PC-9 (cell line): ENCODE results near the gene CCDC85C.

Experiments used
- EZH2 ChIP-seq: fragments of 200-600 bp; sonication (generic); IDR thresholded peaks from 2 replicates; pipeline ENCODE4 v1.8.0; 2017; ENCODE audit warnings: antibody characterized with exemption, low read depth
- TF ChIP-seq, protein P1 (sequence below): fragments of 200-600 bp; sonication (generic); conservative IDR thresholded peaks from 2 replicates; pipeline ENCODE4 v1.6.1; 2017; ENCODE audit warnings: mixed run types, antibody characterized with exemption, mild to moderate bottlenecking, moderate library complexity

DNA sequence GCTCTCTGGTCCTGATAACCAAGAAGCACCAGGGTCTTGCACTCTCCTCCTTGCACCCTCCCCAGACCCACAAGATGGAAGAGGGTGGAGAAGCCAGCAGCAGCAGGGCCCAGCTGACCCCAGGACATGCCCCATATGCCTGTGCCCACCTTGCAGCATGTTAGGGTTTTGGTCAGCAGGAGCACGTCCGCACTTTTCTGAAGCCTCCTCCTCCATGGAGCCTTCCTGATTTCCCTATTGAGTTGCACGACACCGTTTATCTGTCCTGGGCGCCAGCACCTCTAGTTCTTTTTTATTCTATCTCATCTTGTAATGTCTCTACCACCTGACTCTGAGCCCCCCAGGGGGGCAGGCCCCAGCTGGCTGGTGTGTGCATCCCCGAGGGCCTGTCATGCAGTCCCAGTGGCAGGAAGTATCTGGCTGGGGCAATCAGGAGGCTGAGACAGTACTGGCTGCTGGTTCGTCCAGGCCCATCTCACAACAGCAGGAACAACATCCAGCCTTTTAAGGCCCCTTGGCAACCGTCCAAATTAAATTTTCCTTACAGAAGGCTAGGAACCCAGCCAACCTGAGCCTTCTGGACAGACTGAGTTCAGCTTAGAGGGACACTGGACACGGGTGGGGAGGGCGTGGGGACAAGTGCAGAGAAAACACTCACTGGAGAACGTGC is 39.6 kb downstream of the CCDC85C start:
- no peak for TF ChIP-seq EZH2
- TF ChIP-seq, protein P1, sequence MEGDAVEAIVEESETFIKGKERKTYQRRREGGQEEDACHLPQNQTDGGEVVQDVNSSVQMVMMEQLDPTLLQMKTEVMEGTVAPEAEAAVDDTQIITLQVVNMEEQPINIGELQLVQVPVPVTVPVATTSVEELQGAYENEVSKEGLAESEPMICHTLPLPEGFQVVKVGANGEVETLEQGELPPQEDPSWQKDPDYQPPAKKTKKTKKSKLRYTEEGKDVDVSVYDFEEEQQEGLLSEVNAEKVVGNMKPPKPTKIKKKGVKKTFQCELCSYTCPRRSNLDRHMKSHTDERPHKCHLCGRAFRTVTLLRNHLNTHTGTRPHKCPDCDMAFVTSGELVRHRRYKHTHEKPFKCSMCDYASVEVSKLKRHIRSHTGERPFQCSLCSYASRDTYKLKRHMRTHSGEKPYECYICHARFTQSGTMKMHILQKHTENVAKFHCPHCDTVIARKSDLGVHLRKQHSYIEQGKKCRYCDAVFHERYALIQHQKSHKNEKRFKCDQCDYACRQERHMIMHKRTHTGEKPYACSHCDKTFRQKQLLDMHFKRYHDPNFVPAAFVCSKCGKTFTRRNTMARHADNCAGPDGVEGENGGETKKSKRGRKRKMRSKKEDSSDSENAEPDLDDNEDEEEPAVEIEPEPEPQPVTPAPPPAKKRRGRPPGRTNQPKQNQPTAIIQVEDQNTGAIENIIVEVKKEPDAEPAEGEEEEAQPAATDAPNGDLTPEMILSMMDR: no peak
